NB4 (cell line): Measurements from ENCODE around the gene COL1A1.

Experiments used
- DNase-seq: peaks from one replicate; pipeline ENCODE4 v3.0.0; 2010; ENCODE audit warnings: low read depth
- H3K4me3 ChIP-seq: one replicate; pipeline ENCODE4 v1.5.1; 2011; ENCODE audit warnings: mild to moderate bottlenecking, low read depth, low read length, moderate library complexity
- MYC ChIP-seq: IDR thresholded peaks from 2 replicates; pipeline ENCODE4 v1.6.1; 2011; ENCODE audit warnings: low read depth, low read length
- POLR2A ChIP-seq: IDR thresholded peaks from 2 replicates; pipeline ENCODE4 v1.6.1; 2011; ENCODE audit warnings: mild to moderate bottlenecking; ENCODE audit not compliant: insufficient read length; ENCODE audit errors: extremely low read depth
- TF ChIP-seq, protein P1 (sequence below): IDR thresholded peaks from 2 replicates; pipeline ENCODE4 v1.6.1; 2011; ENCODE audit warnings: low read depth, low read length
- TF ChIP-seq, protein P2 (sequence below): IDR thresholded peaks from one replicate; pipeline ENCODE4 v1.5.1; 2012; ENCODE audit warnings: low read depth, low read length

The COL1A1 gene

DNA sequence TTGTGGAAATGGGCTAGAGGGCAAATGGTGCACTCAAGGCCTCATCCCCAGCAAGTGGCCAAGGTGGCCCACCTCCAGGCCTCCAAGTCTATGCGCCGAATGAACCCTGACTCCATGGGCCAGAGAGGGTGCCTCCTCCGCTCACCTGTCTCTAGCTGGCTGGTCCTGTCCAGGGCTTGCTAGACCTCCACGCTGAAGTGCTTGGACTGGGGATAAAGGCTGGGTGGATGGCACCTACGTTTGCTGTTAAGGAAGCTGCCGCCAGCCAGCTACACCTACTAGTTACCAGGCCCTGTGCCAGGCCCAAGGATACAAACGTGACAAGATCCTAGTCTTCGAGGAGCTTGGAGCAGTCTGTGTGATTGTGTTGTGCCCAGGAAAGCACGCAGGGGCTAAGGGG is 36.4 kb downstream of the COL1A1 start:
- no peak overlapping the region for H3K4me3 ChIP-seq
- TF ChIP-seq, protein P1, sequence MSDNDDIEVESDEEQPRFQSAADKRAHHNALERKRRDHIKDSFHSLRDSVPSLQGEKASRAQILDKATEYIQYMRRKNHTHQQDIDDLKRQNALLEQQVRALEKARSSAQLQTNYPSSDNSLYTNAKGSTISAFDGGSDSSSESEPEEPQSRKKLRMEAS, result no peak
- TF ChIP-seq MYC, result no peak
- TF ChIP-seq, protein P2, sequence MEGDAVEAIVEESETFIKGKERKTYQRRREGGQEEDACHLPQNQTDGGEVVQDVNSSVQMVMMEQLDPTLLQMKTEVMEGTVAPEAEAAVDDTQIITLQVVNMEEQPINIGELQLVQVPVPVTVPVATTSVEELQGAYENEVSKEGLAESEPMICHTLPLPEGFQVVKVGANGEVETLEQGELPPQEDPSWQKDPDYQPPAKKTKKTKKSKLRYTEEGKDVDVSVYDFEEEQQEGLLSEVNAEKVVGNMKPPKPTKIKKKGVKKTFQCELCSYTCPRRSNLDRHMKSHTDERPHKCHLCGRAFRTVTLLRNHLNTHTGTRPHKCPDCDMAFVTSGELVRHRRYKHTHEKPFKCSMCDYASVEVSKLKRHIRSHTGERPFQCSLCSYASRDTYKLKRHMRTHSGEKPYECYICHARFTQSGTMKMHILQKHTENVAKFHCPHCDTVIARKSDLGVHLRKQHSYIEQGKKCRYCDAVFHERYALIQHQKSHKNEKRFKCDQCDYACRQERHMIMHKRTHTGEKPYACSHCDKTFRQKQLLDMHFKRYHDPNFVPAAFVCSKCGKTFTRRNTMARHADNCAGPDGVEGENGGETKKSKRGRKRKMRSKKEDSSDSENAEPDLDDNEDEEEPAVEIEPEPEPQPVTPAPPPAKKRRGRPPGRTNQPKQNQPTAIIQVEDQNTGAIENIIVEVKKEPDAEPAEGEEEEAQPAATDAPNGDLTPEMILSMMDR, result no peak
- no peak for DNase-seq

DNA sequence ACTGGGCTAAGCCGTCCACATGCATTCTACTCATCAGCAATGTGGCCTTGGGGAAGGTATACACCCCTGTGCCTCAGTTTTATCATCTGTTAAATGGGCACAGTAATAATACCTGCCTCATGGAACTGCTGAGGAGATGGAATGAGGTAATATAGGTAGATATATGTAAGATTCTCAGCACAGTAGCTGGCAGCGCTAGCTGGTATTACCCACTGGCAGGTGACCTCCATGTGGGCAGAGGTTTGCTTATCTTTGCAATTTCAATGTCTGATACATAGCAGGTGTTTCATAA is 36.8 kb downstream of the COL1A1 start:
- no peak for TF ChIP-seq MYC
- no peak for TF ChIP-seq POLR2A
- TF ChIP-seq, protein P1, result no peak
- TF ChIP-seq, protein P2, result no peak

DNA sequence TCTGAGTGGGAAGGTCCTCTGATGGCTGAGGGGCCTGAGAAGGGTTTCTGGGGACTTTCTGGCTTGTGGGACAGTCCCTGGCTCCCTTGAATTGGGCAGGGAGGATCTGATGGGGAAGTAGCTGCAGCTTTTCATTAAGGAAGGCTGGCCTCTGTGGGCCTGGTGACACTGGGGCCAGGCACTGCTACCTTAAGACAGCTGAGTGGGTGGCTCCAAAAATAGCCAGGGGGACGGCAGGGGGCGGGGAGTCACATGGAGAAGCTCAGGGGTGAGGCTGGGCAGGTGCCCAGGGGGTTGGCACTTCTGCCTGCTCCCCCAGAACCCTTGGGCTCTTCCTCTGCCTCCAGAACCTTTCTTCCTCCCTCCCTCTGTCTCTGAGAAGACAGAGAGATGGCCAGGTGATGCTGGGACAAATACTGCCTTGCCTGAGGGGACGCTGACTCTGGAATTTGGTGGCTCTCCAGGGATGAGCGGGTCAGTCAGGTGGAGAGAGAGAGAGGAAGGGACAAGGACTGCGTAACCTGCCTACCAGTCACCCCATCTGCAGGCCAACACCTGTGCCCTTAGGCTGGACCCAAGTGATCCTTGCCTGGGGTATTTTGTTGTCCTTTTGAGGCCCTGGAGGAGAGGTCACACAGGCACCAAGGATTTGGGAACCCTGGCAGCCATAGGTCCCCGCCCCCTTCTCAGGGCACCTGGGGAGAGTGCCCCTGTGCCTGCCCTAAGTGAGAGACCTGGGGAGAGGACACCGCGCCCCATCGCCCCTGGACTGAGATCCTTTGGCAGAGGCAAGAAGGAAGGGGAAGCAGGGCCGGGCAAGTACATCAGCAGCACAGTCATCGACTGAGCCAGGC is 37.4 kb downstream of the COL1A1 start:
- peak; percentile 46 for DNase-seq
- TF ChIP-seq, protein P1, result no peak
- H3K4me3 ChIP-seq, result no peak overlapping the region

More for the DNA sequence above, 36.8 kb downstream of the COL1A1 start:
- H3K4me3 ChIP-seq, result no peak overlapping the region
- DNase-seq, result no peak

DNA sequence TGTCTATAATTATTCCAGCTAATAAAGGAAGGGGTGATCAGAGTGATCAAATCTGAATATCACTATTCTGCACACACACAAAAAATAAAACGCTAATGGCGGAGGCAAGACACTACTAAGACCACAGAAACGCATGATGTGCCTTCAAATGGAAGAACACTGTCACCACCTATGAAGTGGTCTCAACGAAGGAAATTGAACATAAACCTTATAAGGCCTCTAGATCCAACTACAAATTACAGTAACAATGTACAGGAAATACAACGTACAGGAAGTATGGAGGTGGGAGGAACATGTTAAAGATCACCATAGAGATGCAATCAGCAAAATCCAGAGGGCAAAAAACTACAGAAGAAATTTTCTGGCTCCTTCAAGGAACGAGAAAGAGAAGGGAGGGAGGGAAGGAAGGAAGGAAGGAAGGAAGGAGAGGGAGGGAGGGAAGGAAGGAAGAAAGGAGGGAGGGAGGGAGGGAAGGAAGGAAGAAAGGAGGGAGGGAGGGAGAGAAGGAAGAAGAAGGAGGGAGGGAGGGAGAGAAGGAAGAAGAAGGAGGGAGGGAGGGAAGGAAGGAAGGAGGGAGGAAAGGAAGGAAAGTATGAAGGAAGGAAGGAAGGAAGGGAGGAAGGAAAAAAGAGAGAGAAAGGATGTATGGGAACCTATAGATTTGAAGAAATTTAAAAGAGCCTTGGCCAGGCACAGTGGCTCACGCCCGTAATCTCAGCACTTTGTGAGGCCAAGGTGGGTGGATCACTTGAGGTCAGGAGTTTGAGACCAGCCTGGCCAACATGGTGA is 38.8 kb downstream of the COL1A1 start:
- H3K4me3 ChIP-seq, result no peak overlapping the region
- DNase-seq, result no peak
- TF ChIP-seq, protein P1, result no peak
- TF ChIP-seq MYC (no peak), POLR2A (no peak)
- TF ChIP-seq, protein P2, result no peak

DNA sequence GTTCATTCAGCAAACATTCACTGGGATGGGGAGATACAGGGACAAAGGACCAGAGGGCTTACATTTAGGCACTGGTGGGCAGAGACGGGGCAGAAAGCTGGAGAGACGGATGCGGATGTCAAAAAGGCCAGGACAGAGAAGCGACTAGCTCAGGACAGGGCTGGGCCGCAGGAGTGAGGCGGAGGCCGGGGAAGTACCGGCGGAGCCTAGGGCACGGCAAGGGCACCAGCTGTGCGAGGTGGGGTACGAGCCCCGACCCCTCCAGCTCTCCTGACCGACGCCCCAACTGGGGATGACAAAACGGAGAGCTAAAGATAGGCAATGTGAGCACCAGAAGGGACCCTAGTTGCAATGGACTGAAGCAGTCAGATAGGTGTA is 39.5 kb downstream of the COL1A1 start:
- no peak for DNase-seq

More for the DNA sequence above, 39.5 kb downstream of the COL1A1 start:
- no peak overlapping the region for H3K4me3 ChIP-seq
- TF ChIP-seq, protein P2, result no peak
- TF ChIP-seq, protein P1, result no peak
- TF ChIP-seq MYC, result no peak
- TF ChIP-seq POLR2A, result no peak
